ENCODE data around the gene GPR26.
"Not testable (repeated sequence)": the region's sequence is repeated elsewhere in the genome, so short reads cannot be mapped to it uniquely, and the experiment has no call there.

GPR26 gene

DNA sequence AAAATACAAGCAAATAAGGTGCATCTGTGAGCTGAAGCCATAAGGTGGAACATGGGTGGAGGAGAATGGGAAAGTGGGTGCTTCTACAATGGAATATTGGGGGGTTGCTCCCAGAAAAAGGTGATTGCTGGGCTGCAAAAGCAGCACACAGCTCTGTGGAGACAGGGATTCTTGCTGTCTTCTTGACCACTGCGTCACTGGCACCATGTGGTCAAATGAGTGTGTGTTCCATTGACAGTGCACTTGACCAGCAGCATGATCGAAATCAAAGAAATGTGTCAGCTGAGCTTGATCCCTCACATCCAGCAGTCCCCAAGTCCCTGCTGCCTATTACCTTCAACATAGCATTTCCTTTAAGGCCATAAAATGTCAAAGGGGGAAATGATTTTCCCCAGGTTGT lies 56.2 kb downstream of the GPR26 start:
- no peak overlapping the region for H3K27ac ChIP-seq
- no peak overlapping the region for H3K4me3 ChIP-seq (ENCODE audit: low read depth, low read length)
- no peaks in the 10 kb centered on the region for H3K36me3 ChIP-seq (replicated peaks)
- no peaks in the 10 kb centered on the region for H3K27me3 ChIP-seq (replicated peaks)
- DNase-seq = no peak
- in situ Hi-C loops (cut with HindIII; ENCODE audit: low pct_ligation_motif_present, low sequenced_read_pairs) = no loop called here
- TF ChIP-seq, protein P1, sequence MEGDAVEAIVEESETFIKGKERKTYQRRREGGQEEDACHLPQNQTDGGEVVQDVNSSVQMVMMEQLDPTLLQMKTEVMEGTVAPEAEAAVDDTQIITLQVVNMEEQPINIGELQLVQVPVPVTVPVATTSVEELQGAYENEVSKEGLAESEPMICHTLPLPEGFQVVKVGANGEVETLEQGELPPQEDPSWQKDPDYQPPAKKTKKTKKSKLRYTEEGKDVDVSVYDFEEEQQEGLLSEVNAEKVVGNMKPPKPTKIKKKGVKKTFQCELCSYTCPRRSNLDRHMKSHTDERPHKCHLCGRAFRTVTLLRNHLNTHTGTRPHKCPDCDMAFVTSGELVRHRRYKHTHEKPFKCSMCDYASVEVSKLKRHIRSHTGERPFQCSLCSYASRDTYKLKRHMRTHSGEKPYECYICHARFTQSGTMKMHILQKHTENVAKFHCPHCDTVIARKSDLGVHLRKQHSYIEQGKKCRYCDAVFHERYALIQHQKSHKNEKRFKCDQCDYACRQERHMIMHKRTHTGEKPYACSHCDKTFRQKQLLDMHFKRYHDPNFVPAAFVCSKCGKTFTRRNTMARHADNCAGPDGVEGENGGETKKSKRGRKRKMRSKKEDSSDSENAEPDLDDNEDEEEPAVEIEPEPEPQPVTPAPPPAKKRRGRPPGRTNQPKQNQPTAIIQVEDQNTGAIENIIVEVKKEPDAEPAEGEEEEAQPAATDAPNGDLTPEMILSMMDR (IDR thresholded peaks at IDR 0.05; ENCODE audit: low read depth, low read length, missing control alignments) = no peak

DNA sequence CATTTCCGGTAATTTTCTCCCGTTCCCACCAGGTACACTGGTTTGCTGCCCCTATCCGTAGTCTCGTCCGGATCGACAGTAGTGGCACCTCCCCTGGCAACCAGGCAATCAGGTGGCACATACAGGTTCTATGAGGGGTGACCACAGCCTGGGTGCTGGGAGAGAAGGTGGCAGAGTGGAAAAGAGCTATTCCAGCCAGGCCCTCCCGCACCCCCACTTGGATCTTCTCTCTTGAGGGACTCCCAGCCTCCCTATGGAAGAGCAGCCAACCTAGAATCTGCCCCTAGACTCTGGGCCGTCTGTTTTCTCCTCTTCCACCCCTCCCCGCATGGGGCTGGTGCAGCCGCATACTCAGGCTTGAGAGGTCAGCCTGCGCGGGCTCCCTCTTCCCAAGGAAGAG lies 58.6 kb downstream of the GPR26 start:
- TF ChIP-seq, protein P1 (IDR thresholded peaks at IDR 0.05; ENCODE audit: low read depth, low read length, missing control alignments) = no peak
- H3K27me3 ChIP-seq (replicated peaks) = no peaks in the 10 kb centered on the region
- no peaks in the 10 kb centered on the region for H3K36me3 ChIP-seq (replicated peaks)
- H3K4me3 ChIP-seq (ENCODE audit: low read depth, low read length) = no peak overlapping the region
- no peak for DNase-seq
- H3K27ac ChIP-seq = no peak overlapping the region
- in situ Hi-C loops (cut with HindIII; ENCODE audit: low pct_ligation_motif_present, low sequenced_read_pairs) = no loop called here

DNA sequence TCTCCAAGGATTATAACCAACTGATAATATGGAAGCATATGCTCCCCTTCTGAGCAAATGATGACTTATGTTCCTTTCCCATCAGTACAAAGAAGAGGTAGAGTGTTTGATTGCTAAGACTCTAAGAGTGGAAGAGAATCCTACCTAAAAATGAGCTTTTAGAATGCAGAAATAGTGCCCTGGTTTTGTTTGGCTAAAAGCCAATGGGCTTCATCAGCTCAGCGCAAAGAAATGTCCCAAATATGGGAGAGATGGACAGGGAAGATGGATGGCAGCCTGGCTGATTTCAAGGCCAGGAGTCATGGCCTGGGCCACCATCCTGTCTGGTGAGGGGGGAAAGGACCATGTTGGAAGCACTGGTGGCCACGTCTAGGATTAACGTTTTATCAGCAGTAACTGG lies 60.2 kb downstream of the GPR26 start:
- Histone ChIP-seq H3K27ac (no peak overlapping the region), H3K36me3 (replicated peaks) (no peaks in the 10 kb centered on the region), H3K27me3 (replicated peaks) (no peaks in the 10 kb centered on the region), H3K4me3 (ENCODE audit: low read depth, low read length) (no peak overlapping the region)
- TF ChIP-seq, protein P1 (IDR thresholded peaks at IDR 0.05; ENCODE audit: low read depth, low read length, missing control alignments) = no peak
- DNase-seq = no peak
- in situ Hi-C loops (cut with HindIII; ENCODE audit: low pct_ligation_motif_present, low sequenced_read_pairs) = no loop called here

DNA sequence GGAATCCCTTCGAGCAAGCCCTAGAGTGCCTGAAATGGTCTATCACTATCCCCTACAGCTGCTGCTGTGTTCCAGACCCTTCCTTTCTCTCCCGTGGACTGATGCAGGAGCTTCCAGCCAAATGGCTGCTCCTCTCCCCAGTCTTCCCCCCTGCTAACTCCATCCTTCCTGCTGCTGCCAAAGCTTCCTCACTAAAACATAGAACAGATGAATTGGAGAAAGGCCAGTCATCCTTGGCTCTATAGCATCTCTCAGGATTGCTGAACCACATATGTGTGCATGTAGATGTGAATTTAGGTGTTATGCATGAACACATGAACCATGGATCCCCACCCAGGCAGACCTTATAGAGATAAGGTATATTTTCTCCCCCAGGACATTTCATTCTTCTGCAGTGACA lies 60.7 kb downstream of the GPR26 start:
- Histone ChIP-seq H3K4me3 (ENCODE audit: low read depth, low read length) (no peak overlapping the region), H3K27ac (no peak overlapping the region), H3K36me3 (replicated peaks) (no peaks in the 10 kb centered on the region), H3K27me3 (replicated peaks) (no peaks in the 10 kb centered on the region)
- in situ Hi-C loops (cut with HindIII; ENCODE audit: low pct_ligation_motif_present, low sequenced_read_pairs) = no loop called here
- TF ChIP-seq, protein P1 (IDR thresholded peaks at IDR 0.05; ENCODE audit: low read depth, low read length, missing control alignments) = no peak
- DNase-seq = no peak

DNA sequence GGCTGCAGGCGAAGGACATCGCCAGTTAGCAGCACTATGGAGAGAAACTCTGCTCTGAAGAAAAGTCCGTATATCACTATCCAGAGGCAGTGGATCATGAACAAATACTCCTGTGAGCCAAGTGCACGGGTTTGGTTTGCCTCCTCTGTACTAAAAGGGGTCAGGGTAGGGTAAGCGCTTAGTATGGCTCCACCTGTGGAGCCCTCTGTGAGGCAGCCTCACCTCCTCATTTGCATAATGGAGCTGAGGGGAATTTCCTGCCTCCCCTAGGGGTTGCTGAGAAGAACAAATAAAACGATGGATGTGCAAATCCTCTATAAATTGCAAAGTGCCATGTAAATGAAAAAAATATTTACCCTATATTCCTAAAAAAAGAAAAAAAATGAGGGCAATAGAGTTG lies 63.4 kb downstream of the GPR26 start:
- TF ChIP-seq, protein P1 (IDR thresholded peaks at IDR 0.05; ENCODE audit: low read depth, low read length, missing control alignments) = no peak
- DNase-seq = no peak
- Histone ChIP-seq H3K27ac (no peak overlapping the region), H3K36me3 (replicated peaks) (no peaks in the 10 kb centered on the region), H3K27me3 (replicated peaks) (no peaks in the 10 kb centered on the region), H3K4me3 (ENCODE audit: low read depth, low read length) (no peak overlapping the region)
- in situ Hi-C loops (cut with HindIII; ENCODE audit: low pct_ligation_motif_present, low sequenced_read_pairs) = no loop called here

DNA sequence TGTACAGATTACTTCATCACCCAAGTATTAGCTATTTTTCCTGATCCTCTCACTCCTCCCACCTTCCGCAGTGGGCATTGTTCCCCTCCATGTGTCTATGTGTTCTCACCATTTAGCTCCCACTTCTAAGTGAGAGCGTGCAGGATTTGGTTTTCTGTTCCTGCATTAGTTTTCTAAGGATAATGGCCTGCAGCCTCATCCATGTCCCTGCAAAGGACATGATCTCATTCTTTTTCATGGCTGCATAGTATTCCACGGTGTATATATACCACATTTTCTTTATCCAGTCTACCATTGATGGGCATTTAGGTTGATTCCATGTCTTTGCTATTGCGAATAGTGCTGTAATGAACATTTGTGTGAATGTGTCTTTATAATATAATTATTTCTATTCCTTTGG lies 70.8 kb downstream of the GPR26 start:
- H3K36me3 ChIP-seq (replicated peaks); H3K27me3 ChIP-seq (replicated peaks); H3K27ac ChIP-seq; DNase-seq; in situ Hi-C loops (cut with HindIII; ENCODE audit: low pct_ligation_motif_present, low sequenced_read_pairs); H3K4me3 ChIP-seq (ENCODE audit: low read depth, low read length): not testable (repeated sequence)

Data from brain microvascular endothelial cell (primary cell).